Measurements from ENCODE around the gene CDH9.
A peak's percentile ranks its signal among the peaks of the same experiment; 100 is the strongest.
"Not testable (repeated sequence)": the region's sequence is repeated elsewhere in the genome, so short reads cannot be mapped to it uniquely, and the experiment has no call there.

CDH9 gene

GRCh38 chr5:26945901-26946300, 92.5 kb downstream of the CDH9 start:
- DNase-seq (ENCODE audit: low read depth): peak; percentile 50

DNA sequence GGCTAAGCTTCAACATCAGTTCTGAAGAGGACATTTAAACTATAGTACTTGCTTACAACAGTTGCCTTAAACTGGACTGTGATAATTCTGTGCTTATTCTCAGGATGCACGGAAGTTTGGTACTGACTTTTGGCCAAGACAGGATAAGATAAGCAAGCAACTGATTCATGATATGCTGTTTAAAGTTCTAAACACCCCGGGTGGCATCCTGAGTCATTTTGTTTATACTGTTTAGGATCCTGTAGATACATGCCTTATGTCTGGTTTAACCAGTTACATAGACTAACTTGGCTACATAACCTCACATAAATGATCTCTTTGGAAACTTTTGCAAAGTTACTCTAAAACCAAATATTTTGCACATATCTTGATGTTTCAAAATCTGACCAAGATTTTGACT, 95.9 kb downstream of the CDH9 start:
- DNase-seq (ENCODE audit: low read depth): peak; percentile 44

DNA sequence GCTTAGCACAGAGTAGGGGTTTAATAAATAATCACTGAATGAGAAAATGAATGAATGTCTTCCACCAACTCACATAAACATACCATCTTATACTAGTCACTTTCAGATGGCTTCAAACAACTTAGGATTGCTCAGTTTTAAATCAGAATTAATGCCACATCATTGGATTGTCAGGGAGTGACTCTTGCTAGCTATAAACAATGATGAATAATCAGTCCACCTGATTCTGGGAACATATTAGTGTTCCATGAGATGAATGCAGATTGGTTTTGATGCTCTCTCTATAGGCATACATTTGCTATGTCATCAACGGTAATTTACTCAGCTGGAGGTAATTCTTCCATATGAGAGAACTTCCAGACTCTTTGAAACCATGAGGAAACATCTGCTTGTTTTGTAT, 97.4 kb downstream of the CDH9 start:
- peak; percentile 94 for DNase-seq (ENCODE audit: low read depth)

- no peak for DNase-seq (ENCODE audit: low read depth)
These were observed 106.1 kb downstream of the CDH9 start for GRCh38 chr5:26932238-26932637.

GRCh38 chr5:26921439-26921838, 116.9 kb downstream of the CDH9 start:
- no peak for DNase-seq (ENCODE audit: low read depth)

DNA sequence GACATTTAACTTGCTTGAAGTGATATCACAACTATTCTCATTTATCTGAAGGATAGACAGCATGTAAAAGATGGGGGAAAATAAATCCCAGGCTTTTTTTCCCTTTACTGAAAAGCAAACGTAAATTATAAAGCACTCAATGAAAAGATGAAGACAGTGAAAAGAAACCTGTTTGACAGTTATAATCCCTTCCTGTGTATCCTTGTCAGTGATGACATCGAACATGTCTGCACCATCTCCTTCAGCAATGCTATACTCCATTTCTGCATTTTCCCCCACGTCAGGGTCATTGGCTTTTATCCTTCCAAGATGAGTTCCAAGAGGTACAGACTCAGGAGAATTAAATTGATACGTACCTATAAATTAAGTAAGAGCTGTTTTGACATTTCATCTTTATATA, 134.9 kb downstream of the CDH9 start:
- no peak for DNase-seq (ENCODE audit: low read depth)

DNA sequence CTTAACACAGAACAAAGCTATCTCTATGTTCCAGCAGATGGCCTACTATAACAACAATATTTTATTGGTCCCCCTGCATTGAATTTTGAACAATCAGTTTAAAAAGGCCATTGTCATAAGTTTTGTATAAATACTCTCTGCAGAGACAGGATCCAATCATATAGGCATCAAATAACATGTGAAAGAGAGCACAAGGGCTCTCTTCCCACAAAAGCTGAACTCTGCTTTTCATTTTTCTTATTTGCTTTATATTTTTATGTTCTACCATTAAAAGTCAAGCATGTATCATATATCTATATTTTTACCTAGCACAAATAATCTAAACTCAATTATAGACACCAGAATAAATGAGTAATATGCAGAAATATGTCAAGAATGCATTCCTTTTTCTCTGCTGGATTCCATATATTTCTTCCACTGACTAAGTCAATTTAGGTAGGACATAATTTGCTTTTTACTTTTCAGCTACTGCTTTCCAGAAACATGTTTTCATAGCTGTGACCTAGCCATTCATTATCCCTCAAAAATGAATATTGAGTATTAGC, 143.6 kb downstream of the CDH9 start:
- peak; percentile 56 for DNase-seq (ENCODE audit: low read depth)

DNA sequence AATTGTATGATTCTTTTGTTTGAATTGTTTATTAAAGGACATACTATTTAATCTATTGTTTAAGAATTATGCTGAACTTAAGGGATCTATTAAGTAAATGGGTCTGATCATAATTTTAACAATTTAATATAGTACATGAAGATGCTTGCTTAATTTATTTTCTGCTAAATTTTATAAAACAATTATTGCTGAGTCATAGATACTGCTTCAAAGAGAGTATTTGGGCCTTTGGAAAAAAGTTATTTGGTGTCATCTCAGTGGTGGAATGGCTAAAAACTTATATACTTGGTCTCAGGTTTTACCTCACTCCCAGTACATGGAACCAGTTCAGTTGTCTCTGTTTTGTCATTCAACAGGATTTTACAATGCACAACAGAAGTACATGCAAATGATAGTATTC, 145.3 kb downstream of the CDH9 start:
- DNase-seq (ENCODE audit: low read depth): no peak

GRCh38 chr5:26889815-26890214, 148.6 kb downstream of the CDH9 start:
- DNase-seq (ENCODE audit: low read depth): no peak

DNA sequence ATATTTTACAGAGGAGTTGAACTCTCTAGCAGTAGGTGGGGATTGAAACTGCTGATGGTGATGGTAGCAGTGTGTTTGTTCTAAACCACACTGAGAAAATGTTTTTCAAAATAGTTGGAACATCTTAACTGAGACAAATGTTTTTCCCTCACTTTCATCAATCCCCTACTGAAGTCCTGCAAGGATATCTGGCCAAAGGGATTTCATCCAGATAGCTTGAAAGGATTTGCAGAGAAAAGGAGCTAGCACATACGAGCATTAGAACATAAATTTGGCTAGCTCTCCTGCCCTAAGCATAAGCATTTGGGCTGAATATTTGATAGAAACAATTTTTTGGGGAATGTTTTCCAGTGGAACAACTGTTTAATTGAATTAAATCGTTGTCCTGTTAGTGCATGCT, 153.9 kb downstream of the CDH9 start:
- no peak for DNase-seq (ENCODE audit: low read depth)

- no peak for DNase-seq (ENCODE audit: low read depth)
These were observed 155.0 kb downstream of the CDH9 start for GRCh38 chr5:26883375-26883774.

GRCh38 chr5:26881901-26882300, 156.5 kb downstream of the CDH9 start:
- DNase-seq (ENCODE audit: low read depth): peak; percentile 53

- DNase-seq (ENCODE audit: low read depth): no peak
These were observed 161.2 kb downstream of the CDH9 start for GRCh38 chr5:26877154-26877553.

- DNase-seq (ENCODE audit: low read depth): peak; percentile 73
These were observed 166.0 kb downstream of the CDH9 start for GRCh38 chr5:26872337-26872736.

DNA sequence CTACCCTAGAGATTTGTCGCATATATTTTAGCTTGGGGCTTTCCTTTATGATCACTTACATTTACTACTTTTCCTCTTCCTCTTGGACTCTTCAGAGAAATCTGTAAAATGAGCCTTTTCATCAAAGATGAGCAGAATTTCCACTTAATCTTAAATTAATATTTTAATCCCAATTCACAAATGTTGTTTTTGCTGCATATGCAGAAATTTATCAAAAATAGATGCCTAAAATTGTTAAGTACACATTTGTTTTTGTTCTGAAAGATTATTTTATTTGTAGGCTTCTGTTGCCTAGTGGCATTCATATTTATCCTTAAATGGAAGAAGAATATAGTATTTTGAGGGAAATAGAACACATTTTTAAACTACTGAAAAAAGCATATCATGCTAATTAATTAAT, 168.6 kb downstream of the CDH9 start:
- DNase-seq (ENCODE audit: low read depth): no peak

DNA sequence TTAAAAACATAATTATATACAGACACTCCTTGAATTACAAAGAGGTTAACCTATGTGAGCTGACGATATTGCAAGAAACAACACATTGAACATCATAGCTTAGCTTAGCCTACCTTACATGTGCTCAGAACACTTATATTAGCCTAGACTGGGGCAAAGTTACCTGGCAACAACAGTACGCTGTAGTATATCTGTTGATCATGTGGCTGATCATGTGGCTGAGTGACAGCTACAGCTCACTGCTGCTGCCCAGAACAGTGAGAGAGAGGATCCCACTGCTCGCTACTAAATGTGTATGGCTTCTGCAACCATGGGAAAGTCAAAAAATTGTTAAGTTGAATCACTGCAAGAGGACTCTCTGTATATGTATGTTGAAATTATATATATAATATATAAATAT, 169.9 kb downstream of the CDH9 start:
- DNase-seq (ENCODE audit: low read depth): no peak

DNA sequence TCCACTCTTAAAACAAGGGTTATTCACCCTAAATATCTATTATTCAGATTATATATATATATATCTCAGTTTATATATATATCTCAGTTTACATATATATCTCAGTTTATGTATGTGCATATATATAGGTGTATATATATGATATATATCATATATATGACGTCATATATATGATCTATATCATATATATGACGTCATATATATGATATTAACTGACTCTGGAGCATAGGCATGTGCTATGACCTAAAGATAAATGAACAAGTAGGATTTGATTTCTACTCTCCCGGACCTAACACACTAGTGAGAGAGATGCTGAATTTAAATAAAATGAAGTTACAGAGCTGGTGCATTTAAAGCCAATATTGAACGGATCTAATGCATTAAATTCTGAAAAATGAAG, 174.3 kb downstream of the CDH9 start:
- no peak for DNase-seq (ENCODE audit: low read depth)

DNA sequence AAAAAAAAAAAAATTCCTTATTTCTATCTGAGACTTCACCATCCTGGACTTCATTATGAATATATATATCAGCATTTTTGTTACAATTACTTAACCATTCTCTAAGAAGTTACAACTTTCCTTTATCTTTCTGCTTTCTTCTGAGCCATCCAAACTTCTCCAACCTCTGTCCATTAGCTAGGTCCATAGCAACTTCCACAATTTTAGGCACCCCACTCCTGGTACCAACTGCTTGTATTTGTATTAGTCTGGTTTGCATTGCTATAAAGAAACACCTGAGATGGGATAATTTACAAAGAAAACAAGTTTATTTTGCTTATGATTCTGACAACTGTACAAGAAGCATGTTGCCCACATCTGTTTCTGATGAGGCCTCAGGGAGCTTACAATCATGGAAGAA, 182.1 kb downstream of the CDH9 start:
- no peak for DNase-seq (ENCODE audit: low read depth)

GRCh38 chr5:26852450-26852849, 185.9 kb downstream of the CDH9 start:
- DNase-seq (ENCODE audit: low read depth): not testable (repeated sequence)

GRCh38 chr5:26847041-26847736, 191.2 kb downstream of the CDH9 start:
- no peak for DNase-seq (ENCODE audit: low read depth)

- DNase-seq (ENCODE audit: low read depth): no peak
These were observed 194.7 kb downstream of the CDH9 start for GRCh38 chr5:26843677-26844076.

DNA sequence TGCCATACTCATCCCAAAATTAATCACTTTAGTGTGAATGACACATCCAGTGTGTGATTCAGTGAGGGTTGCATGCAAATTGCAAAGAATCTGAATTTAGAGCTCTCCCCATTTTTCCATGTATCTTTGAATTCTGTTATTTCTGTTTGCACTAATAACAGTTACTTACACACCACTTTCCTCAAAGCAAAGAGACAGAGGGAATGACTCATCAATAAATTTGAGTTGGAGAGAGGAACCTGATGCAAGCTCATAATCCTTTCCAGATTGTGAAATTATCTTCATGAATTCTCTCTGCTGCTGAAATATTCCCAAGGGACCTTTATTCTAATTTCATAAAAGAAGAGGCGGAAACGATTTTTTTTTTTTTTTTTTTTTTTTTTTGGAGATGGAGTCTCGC, 204.8 kb downstream of the CDH9 start:
- DNase-seq (ENCODE audit: low read depth): peak; percentile 81
